B cell (primary cell): ENCODE measurements around the gene TFDP1. TPM values are rescaled to one million over a fixed set of nuclear protein-coding genes. Genes with fewer than 3 reads are reported as not detected.
A peak's percentile ranks its signal among the peaks of the same experiment; 100 is the strongest.

Experiments used
- ATAC-seq: fragments of 200-7000 bp; cut with Tn5 transposase; one replicate; pipeline ENCODE4 v1.10.0; 2021; ENCODE audit warnings: low read depth, mild to moderate bottlenecking, moderate number of reproducible peaks, moderate library complexity
- CTCF ChIA-PET: fragments of 350-600 bp; sonication (Branson Sonifier 250); formaldehyde crosslinking; loops from one replicate; lab custom pipeline; 2021; ENCODE audit warnings: antibody characterized with exemption, inconsistent platforms; lab: Charles Lee
- POLR2A ChIA-PET: fragments of 350-600 bp; sonication (Branson Sonifier 250); formaldehyde crosslinking; loops from one replicate; lab custom pipeline; 2021; ENCODE audit warnings: antibody characterized with exemption; lab: Charles Lee
- DNase-seq: peaks from one replicate; pipeline ENCODE4 v3.0.0; 2013
- H2AFZ ChIP-seq: 2 replicates; pipeline ENCODE4 v1.6.1; 2012; ENCODE audit warnings: mild to moderate bottlenecking, low read depth, low read length; ENCODE audit not compliant: insufficient read depth, poor library complexity, severe bottlenecking
- H3K27ac ChIP-seq, 2 donors: 1 replicate in 1 of 2; 2 replicates in 1 of 2; pipeline ENCODE4 v1.5.1; 2012 to 2013; ENCODE audit warnings: low read length in 2 of 2, mild to moderate bottlenecking in 2 of 2, moderate library complexity in 1 of 2
- H3K27me3 ChIP-seq, 4 experiments: fragments of 200-600 bp in 1 of 4; sonication (generic) in 1 of 4; replicated peaks in 1 of 4; 1 replicate in 2 of 4; 2 replicates in 2 of 4; pipeline versions ENCODE4 v1.6.1 to v1.7.0; 2013 to 2016; ENCODE audit warnings: low read length in 3 of 4, mild to moderate bottlenecking in 2 of 4, mixed read lengths in 1 of 4, moderate library complexity in 1 of 4; ENCODE audit not compliant: insufficient read depth in 4 of 4, control insufficient read depth in 3 of 4; ENCODE audit errors: control extremely low read depth in 1 of 4
- H3K36me3 ChIP-seq, 2 experiments: replicated peaks in 1 of 2; 1 replicate in 1 of 2; 2 replicates in 1 of 2; pipeline versions ENCODE4 v1.6.1 to v1.7.1; 2013; ENCODE audit warnings: low read length in 1 of 2; ENCODE audit not compliant: insufficient read depth in 2 of 2, control insufficient read depth in 1 of 2; ENCODE audit errors: control extremely low read depth in 1 of 2, extremely low read depth in 1 of 2
- H3K4me1 ChIP-seq, 2 donors: fragments of 200-600 bp in 1 of 2; sonication (generic) in 1 of 2; 1 replicate in 1 of 2; 2 replicates in 1 of 2; pipeline versions ENCODE4 v1.5.1 to v1.6.1; 2013 to 2017; ENCODE audit warnings: low read length in 2 of 2; ENCODE audit not compliant: control insufficient read depth in 2 of 2, insufficient read depth in 2 of 2
- H3K4me2 ChIP-seq: replicated peaks from 2 replicates; pipeline ENCODE3; 2012; ENCODE audit warnings: mild to moderate bottlenecking, low read depth, low read length; ENCODE audit not compliant: poor library complexity, severe bottlenecking
- H3K4me3 ChIP-seq, 5 experiments: fragments of 200-600 bp in 1 of 5; sonication (generic) in 1 of 5; 1 replicate in 3 of 5; 2 replicates in 2 of 5; pipeline versions ENCODE4 v1.5.1 to v1.7.0; 2011 to 2016; ENCODE audit warnings: low read length in 4 of 5, mild to moderate bottlenecking in 4 of 5, low read depth in 2 of 5, control low read depth in 1 of 5, moderate library complexity in 1 of 5; ENCODE audit not compliant: insufficient read depth in 1 of 5; ENCODE audit errors: control extremely low read depth in 1 of 5, extremely low read depth in 1 of 5
- H3K79me2 ChIP-seq: fragments of 200-600 bp; sonication (generic); one replicate; pipeline ENCODE4 v1.6.0; 2016; ENCODE audit warnings: low read length; ENCODE audit not compliant: control insufficient read depth, insufficient read depth
- H3K9ac ChIP-seq: fragments of 200-600 bp; sonication (generic); 2 replicates; pipeline ENCODE4 v1.6.1; 2017; ENCODE audit warnings: mild to moderate bottlenecking, low read length, moderate library complexity
- H3K9me3 ChIP-seq, 3 donors: one replicate each; pipeline versions ENCODE4 v1.6.1 to v1.7.1; 2013; ENCODE audit warnings: low read length in 2 of 3; ENCODE audit not compliant: control insufficient read depth in 2 of 3, insufficient read depth in 1 of 3; ENCODE audit errors: control extremely low read depth in 1 of 3
- H4K20me1 ChIP-seq: 2 replicates; pipeline ENCODE4 v1.6.0; 2012; ENCODE audit warnings: mild to moderate bottlenecking, low read length; ENCODE audit not compliant: insufficient read depth, control insufficient read depth, poor library complexity, severe bottlenecking
- H3K27ac Mint-ChIP-seq: one replicate; pipeline ENCODE4 v1.8.0; 2021; ENCODE audit warnings: mixed read lengths
- H3K27me3 Mint-ChIP-seq: one replicate; pipeline ENCODE4 v1.8.0; 2021; ENCODE audit warnings: mixed read lengths
- H3K4me1 Mint-ChIP-seq: one replicate; pipeline ENCODE4 v1.8.0; 2021; ENCODE audit warnings: mixed read lengths
- H3K4me3 Mint-ChIP-seq: one replicate; pipeline ENCODE4 v1.8.0; 2021; ENCODE audit warnings: mixed read lengths
- H3K9me3 Mint-ChIP-seq: one replicate; pipeline ENCODE4 v1.8.0; 2022; ENCODE audit warnings: mixed read lengths; ENCODE audit not compliant: insufficient read depth
- CTCF ChIP-seq: fragments of 200-600 bp; IDR thresholded peaks from one replicate; pipeline ENCODE4 v1.8.0; 2022; ENCODE audit warnings: antibody characterized with exemption, mild to moderate bottlenecking
- EZH2 ChIP-seq: IDR thresholded peaks from 2 replicates; pipeline ENCODE4 v1.6.1; 2012; ENCODE audit warnings: borderline replicate concordance, low read depth, mild to moderate bottlenecking, moderate library complexity, low read length; ENCODE audit not compliant: insufficient read depth, poor library complexity, severe bottlenecking
- WGBS: methylation state at CpG from one replicate; pipeline ENCODE4 v1.1.5; 2013; ENCODE audit warnings: missing lambda C conversion rate; ENCODE audit not compliant: insufficient coverage; 5-methylcytosine and 5-hydroxymethylcytosine counted together
- intact Hi-C: fragments of 100-400 bp; cut with micrococcal nuclease; formaldehyde crosslinking; loops from one replicate; pipeline ENCODE4 v1.10.0; 2022
- polyA plus RNA-seq: library from polyadenylated mRNA; depleted of rRNA; stranded (reverse); fragments of >200 nt; gene quantifications from 2 replicates; pipeline ENCODE4 v1.2.3, GENCODE V29; 2012
- total RNA-seq, 2 donors: library from RNA; stranded (reverse); fragments of 120-200 nt in 1 of 2; gene quantifications; 1 replicate in 1 of 2; 2 replicates in 1 of 2; pipeline versions ENCODE4 v1.2.3 to v1.2.4, GENCODE V29; 2013 to 2022

The TFDP1 gene
- total and polyA plus RNA-seq, 2 donors (not counting 1 experiment from before 2014, with no cell fraction given) = 19.1 to 31.1 TPM

- Histone ChIP-seq H3K79me2 (no peaks in the 10 kb centered on the region), H3K27ac (no peak overlapping the region), H2AFZ (no peak overlapping the region), H3K36me3 (peaks cover 0 to 36% of the 10 kb centered on the region in 2 experiments), H3K4me1 (peaks cover 9 to 16% of the 10 kb centered on the region in 2 donors), H3K9me3 (peaks cover 0 to 3% (median 1%) of the 10 kb centered on the region in 3 donors), H4K20me1 (no peaks in the 10 kb centered on the region), H3K4me3 (no peak overlapping the region), H3K9ac (no peak overlapping the region), H3K4me2 (no peak overlapping the region), H3K27me3 (no peaks in the 10 kb centered on the region)
- WGBS = 79% methylated on average over 5 of the region's 7 CpGs
- ATAC-seq = no peak
- no peak overlapping the region for H3K27ac Mint-ChIP-seq
- DNase-seq = no peak
- intact Hi-C loops = no loop called here
- H3K27me3 Mint-ChIP-seq = no peaks in the 10 kb centered on the region
- TF ChIP-seq EZH2 (no peak), CTCF (no peak)
- peaks cover 22% of the 10 kb centered on the region for H3K4me1 Mint-ChIP-seq
- ChIA-PET POLR2A (no interaction called here), CTCF (no interaction called here)
- no peaks in the 10 kb centered on the region for H3K9me3 Mint-ChIP-seq
- H3K4me3 Mint-ChIP-seq = no peak overlapping the region
Measured at GRCh38 chr13:113641426-113641825, 56.9 kb downstream of the TFDP1 start.

DNA sequence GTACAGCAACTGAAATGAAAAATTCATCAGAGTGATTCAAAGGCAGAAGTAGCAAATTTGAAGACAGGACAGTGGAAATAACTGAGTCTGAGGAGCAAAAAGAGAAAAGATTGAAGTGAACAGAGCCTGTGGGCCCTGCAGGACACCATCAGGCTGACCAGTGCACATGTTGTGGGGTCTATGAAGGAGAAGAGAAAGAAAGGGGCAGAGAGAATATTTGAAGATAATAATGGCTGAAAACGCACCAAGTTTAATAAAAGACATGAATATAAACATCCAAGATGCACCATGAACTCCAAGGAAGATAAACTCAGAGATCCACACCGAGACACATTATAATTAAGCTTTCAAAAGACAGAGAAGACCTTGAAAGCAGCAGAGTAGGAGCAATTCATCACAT, 58.0 kb downstream of the TFDP1 start:
- CTCF ChIA-PET = no interaction called here
- no peak overlapping the region for H3K27ac ChIP-seq
- no peak overlapping the region for H3K4me2 ChIP-seq
- no peak overlapping the region for H3K9ac ChIP-seq
- DNase-seq (no peak), ATAC-seq (no peak)
- H3K4me1 ChIP-seq = peaks cover 9 to 16% of the 10 kb centered on the region in 2 donors
- no peak overlapping the region for H3K4me3 ChIP-seq
- H3K27me3 ChIP-seq = no peaks in the 10 kb centered on the region
- POLR2A ChIA-PET = no interaction called here
- no peak overlapping the region for H3K4me3 Mint-ChIP-seq
- WGBS = 100% methylated on average over 1 of the region's 2 CpGs
- no peak overlapping the region for H2AFZ ChIP-seq
- H4K20me1 ChIP-seq = no peaks in the 10 kb centered on the region
- H3K4me1 Mint-ChIP-seq = peaks cover 29% of the 10 kb centered on the region
- H3K9me3 ChIP-seq = peaks cover 0 to 3% (median 1%) of the 10 kb centered on the region in 3 donors
- H3K27ac Mint-ChIP-seq = peak overlapping the region; percentile 57
- intact Hi-C loops = no loop called here
- H3K79me2 ChIP-seq = no peaks in the 10 kb centered on the region
- no peaks in the 10 kb centered on the region for H3K27me3 Mint-ChIP-seq
- H3K9me3 Mint-ChIP-seq = no peaks in the 10 kb centered on the region
- H3K36me3 ChIP-seq = peaks cover 0 to 25% of the 10 kb centered on the region in 2 experiments
- TF ChIP-seq CTCF (no peak), EZH2 (no peak)
